LNCaP clone FGC (cell line): ENCODE data around the gene SP7.

Source experiments
- DNase-seq: peaks from one replicate; pipeline ENCODE4 v3.0.0-alpha.2; 2011; ENCODE audit warnings: low read depth
- H3K4me3 ChIP-seq: 2 replicates; pipeline ENCODE4 v1.5.1; 2011; ENCODE audit warnings: mild to moderate bottlenecking, low read depth, low read length, control low read depth
- CTCF ChIP-seq: IDR thresholded peaks from 2 replicates; pipeline ENCODE4 v1.5.1; 2012; ENCODE audit warnings: mild to moderate bottlenecking; ENCODE audit not compliant: control insufficient read depth, insufficient read depth; ENCODE audit errors: extremely low read depth

The SP7 gene

GRCh38 chr12:53336181-53336681 is at the start of gene SP7:
Gene SP7, minus strand, starts transcription at chr12:53336354. Its CDS starts 708 bp downstream, at chr12:53335646.
- TF ChIP-seq CTCF, result no peak
- H3K4me3 ChIP-seq, result no peak within 1 kb of the TSS
- no peak for DNase-seq

GRCh38 chr12:53383258-53383657 is 47.1 kb upstream of the SP7 start:
- DNase-seq, result no peak
- no peak for TF ChIP-seq CTCF
- no peak overlapping the region for H3K4me3 ChIP-seq

GRCh38 chr12:53381731-53382630 is 45.8 kb upstream of the SP7 start:
- peak overlapping the region; percentile 54; the same call in 1 of the 2 replicates for H3K4me3 ChIP-seq
- peak; percentile 56 for TF ChIP-seq CTCF
- no peak for DNase-seq

- peak overlapping the region; percentile 54 for H3K4me3 ChIP-seq
- DNase-seq, result no peak
- TF ChIP-seq CTCF, result no peak
Observed at GRCh38 chr12:53380794-53381730, 44.9 kb upstream of the SP7 start.

- peak; percentile 69 for DNase-seq
- TF ChIP-seq CTCF, result no peak
- peak within 1 kb of the TSS; percentile 56 for H3K4me3 ChIP-seq
Observed at GRCh38 chr12:53380104-53380793, 44.1 kb upstream of the SP7 start, which contains the start of gene SP1. Gene SP1, plus strand, starts transcription at chr12:53380176. Its CDS starts 116 bp downstream, at chr12:53380292.
